GM12891 (cell line): ENCODE measurements around the gene KYAT1.
"Not testable (repeated sequence)": the region's sequence is repeated elsewhere in the genome, so short reads cannot be mapped to it uniquely, and the experiment has no call there.

ENCODE experiments used
- POLR2AphosphoS5 ChIP-seq: IDR thresholded peaks from 2 replicates; pipeline ENCODE4 v1.6.1; 2011; ENCODE audit warnings: low read depth, low read length, control low read depth
- TAF1 ChIP-seq: IDR thresholded peaks from 2 replicates; pipeline ENCODE4 v1.6.1; 2011; ENCODE audit warnings: low read depth, low read length, control low read depth

- not testable (repeated sequence) for TF ChIP-seq POLR2AphosphoS5, TAF1
These were observed 10.8 kb downstream of the KYAT1 start for GRCh38 chr9:128870941-128871265.
